ENCODE data around the gene P4HA2.

P4HA2 gene

GRCh38 chr5:132271251-132272246, 43.9 kb upstream of the P4HA2 start:
- no peak overlapping the region for H3K27ac ChIP-seq
- TF ChIP-seq CTCF (conservative IDR thresholded peaks at IDR 0.05): no peak

GRCh38 chr5:132270706-132271105, 43.1 kb upstream of the P4HA2 start:
- no peak for TF ChIP-seq CTCF (conservative IDR thresholded peaks at IDR 0.05)
- H3K27ac ChIP-seq: no peak overlapping the region

- H3K27ac ChIP-seq: no peak overlapping the region
- no peak for TF ChIP-seq CTCF (conservative IDR thresholded peaks at IDR 0.05)
These were observed 42.6 kb upstream of the P4HA2 start for GRCh38 chr5:132270335-132270665.

- no peak overlapping the region for H3K27ac ChIP-seq
- no peak for TF ChIP-seq CTCF (conservative IDR thresholded peaks at IDR 0.05)
These were observed 42.1 kb upstream of the P4HA2 start for GRCh38 chr5:132269635-132270334.

- TF ChIP-seq CTCF (conservative IDR thresholded peaks at IDR 0.05): no peak
- no peak overlapping the region for H3K27ac ChIP-seq
These were observed 41.3 kb upstream of the P4HA2 start for GRCh38 chr5:132268769-132269551.

- no peak overlapping the region for H3K27ac ChIP-seq
- TF ChIP-seq CTCF (conservative IDR thresholded peaks at IDR 0.05): no peak
These were observed 40.5 kb upstream of the P4HA2 start for GRCh38 chr5:132267931-132268768.

Data from VCaP (cell line).